SK-N-DZ (cell line): ENCODE measurements around the gene ACTL6B. TPM values are rescaled to one million over a fixed set of nuclear protein-coding genes. Genes with fewer than 3 reads are reported as not detected.
"Not testable (repeated sequence)": the region's sequence is repeated elsewhere in the genome, so short reads cannot be mapped to it uniquely, and the experiment has no call there.

ENCODE experiments used
- DNase-seq: peaks from one replicate; pipeline ENCODE4 v3.0.0-alpha.2; 2015; ENCODE audit warnings: low spot score
- polyA plus RNA-seq, 2 experiments: library from polyadenylated mRNA; depleted of rRNA; stranded (reverse); fragments of >200 nt; gene quantifications; 2 replicates each; pipeline ENCODE4 v1.2.3, GENCODE V29; 2014

ACTL6B gene
- 90.5 and 90.6 TPM in 2 replicates for polyA plus RNA-seq (2014; cell fraction: cytosol; rRNA removed)
- polyA plus RNA-seq (2014; cell fraction: nucleus; rRNA removed): 60.4 and 76.0 TPM in 2 replicates

DNA sequence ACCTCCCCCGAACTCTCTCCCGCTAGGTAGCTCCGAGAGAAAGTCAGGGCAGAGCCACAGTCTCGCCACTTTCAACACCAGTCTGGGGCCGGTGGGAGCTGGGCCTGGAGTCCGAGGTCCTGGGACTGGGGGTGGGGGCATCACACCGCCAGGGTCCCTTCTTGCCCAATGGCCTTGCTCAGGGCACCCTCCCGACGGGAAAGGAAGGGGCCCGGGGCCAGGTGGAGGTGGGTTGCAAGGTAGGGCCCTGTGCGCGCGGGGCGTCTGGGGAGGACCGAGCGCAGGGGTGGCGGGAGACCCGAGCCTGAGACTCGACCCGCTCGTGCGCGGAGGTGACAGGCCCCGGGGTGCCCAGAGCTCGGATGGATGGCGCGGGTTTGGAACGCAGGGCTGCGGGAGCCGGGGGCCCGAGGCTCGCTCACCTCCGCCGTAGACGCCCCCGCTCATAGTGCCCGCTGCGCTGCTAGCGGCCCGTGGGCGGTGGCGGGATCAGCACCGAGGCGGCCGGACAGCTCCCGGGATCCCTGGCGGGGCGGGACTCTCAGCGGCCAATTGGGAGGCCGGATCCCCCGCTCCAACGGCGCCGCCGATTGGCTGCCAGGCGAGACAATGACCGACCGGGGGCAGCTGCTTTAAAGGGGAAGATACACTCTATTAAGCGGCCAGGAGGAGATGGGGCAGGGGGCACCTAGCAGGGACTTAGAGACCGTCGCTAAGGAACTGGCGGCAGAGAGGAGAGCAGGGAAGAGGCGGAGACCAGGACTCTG lies at the start of gene ACTL6B:
Gene ACTL6B (minus strand): TSS at position 541 of the 767 bp plus-strand sequence. CDS start 94 bp downstream, at position 447.
- peak; percentile 83 for DNase-seq

DNA sequence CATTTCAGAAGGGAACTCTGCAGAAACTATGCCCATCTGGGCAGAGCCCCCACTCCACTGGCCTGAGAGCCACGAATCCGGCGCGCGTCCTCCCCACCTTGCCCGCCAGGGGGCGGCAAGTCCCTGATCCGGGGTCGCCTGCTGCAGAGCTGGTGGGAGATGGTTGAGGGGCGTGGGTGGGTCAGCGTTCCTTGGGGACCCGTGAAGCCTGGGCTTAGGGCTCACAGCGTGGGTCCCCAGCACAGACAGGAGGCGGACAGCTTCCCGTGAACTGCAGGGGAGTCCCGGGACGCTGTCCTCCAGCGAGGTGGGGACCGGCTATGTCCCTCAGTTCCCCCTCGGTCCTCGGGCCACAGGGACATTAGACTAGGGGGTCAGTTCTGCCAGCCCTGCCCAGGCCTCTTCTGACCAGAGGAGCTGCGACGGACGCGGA lies 49.1 kb upstream of the ACTL6B start:
- DNase-seq: peak; percentile 84

DNA sequence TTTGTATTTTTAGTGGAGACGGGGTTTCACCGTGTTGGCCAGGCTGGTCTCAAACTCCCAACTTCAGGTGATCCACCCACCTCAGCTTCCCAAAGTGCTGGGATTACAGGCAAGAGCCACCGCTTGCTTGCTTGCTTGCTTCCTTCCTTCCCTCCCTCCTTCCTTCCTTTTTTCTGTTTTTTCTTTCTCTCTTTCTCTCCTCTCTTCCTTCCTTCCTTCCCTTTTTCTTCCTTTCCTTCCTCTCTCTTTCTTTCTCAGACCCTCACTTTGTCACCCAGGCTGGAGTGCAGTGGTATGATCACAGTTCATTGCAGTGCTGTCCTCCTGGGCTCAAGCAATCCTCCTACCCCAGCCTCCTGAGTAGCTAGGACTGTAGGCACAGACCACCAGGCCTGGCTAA lies 44.8 kb upstream of the ACTL6B start:
- DNase-seq: not testable (repeated sequence)

DNA sequence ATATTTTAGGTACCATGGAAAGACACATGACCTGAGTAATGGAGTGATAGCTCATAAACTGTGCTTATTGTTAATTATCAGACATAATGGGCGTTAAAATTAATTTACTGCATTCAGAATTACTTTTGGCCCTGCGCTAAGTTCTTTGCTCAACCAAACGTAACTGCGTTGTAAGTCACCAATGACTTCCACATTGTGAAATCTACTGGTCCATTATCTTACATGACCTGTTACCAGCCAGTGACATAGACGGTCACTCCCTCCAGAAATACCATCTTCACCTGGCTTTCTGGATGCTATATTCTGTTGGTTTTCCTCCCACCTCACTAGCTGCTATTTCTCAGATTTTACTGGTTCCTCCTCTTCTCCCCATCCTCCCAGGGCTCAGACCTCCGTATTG lies 42.8 kb upstream of the ACTL6B start:
- no peak for DNase-seq

DNA sequence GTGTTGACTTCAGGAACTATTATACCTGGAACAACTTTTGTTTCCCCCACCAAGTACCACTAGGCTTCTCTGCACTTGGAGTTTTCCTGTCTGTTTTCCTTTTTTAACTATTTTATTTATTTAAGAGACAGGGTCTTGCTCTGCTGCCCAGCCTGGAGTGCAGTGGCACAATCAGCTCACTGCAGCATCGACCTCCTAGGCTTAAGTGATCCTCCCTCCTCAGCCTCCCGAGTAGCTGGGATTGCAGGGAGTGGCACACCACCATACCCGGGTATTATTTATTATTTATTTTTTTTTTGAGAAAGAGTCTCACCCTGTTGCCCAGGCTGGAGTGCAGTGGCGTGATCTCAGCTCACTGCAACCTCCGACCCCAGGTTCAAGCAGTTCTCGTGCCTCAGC lies 39.9 kb upstream of the ACTL6B start:
- DNase-seq: no peak

DNA sequence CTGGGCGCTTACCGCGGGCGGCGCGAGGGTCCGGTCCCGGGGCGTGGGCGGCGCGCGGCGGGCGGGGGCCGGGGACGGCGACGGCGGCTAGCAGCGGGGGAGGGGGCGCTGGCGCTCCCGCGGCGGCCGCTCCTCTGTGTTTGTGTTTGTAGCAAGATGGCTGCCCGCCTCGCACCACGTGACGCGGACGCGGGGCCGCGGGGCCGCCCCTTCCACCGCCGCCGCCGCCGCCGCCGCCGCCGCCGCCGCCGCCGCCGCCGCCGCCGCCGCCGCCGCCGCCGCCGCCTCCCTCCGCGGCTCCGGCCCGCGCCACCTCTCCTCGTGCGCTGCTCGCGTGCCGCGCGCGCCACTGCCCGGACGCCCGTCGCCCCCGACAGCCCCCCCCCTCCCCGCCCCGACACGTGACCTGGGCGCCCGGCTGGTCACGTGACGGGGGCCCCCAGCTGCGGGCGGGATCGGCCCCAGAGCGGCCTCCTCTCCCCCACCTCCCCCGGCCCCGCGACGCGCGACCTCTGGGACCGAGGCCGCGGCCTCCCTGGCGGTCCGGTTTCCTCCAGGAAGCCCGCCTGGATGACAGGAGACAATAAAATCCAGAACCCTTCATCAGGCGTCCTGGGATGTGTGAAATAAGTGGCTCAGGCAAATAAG lies 38.0 kb upstream of the ACTL6B start, which contains the start of gene GIGYF1:
Gene GIGYF1 (minus strand): TSS at position 153 of the 648 bp plus-strand sequence. CDS start 6,012 bp downstream, outside the sequence.
- DNase-seq: peak; percentile 64

DNA sequence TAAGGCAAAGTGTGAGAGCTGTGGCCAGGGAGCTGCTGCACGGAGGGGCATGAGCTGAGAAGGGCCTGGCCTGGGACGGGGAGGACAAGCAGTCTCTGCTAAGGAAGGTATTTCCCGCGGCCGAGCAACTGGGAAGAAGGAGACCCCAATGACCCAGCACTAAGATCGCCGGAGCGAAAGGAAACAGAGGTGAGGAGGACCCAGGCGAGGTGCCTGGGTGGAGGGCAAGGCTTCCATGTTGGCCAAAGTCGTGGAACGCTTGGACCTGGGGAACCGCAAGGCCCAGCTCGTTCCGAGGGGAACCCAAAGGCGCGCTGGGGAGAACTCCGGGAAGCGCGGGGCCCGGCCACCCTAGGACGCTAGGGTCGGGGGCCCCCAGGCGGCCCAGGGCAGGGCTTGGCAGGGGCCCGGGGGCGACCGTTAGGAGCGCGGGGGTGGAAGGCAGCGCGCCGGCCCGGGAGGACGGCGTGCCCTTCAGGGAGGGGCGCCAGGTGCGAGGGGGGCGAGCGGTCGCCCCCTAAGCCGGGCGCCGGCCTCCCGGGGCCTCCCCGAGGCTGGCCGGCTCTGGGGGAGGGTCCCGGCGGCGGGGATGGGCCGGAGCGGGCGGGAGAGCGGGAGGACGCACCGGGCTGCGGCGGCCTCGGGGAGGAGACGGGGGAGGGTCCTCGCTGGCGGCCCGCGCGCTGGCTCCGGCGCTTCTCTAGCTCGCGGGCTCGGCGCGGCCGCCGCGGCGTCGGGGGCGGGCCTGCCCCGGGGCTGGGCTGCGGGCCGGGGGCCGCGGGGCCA lies 37.3 kb upstream of the ACTL6B start:
- DNase-seq: no peak

DNA sequence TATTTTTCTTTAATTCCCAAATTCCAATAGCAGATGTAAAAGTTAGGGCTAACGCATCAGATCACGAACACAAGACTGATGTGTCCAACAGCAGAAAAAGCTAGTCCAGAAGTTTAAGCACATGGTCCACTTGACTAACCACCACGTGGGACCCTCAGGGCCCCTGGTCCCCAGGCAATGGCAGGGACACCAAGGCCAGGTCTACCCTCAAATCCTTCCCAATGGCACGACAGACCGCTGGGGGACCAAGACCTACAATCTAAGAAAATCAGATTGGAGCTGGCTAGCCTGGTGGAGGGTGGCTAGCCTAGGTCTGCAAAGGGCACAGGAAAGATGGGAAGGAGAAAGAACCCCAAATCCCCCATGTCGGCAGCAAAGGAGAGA lies 36.3 kb upstream of the ACTL6B start:
- DNase-seq: no peak

DNA sequence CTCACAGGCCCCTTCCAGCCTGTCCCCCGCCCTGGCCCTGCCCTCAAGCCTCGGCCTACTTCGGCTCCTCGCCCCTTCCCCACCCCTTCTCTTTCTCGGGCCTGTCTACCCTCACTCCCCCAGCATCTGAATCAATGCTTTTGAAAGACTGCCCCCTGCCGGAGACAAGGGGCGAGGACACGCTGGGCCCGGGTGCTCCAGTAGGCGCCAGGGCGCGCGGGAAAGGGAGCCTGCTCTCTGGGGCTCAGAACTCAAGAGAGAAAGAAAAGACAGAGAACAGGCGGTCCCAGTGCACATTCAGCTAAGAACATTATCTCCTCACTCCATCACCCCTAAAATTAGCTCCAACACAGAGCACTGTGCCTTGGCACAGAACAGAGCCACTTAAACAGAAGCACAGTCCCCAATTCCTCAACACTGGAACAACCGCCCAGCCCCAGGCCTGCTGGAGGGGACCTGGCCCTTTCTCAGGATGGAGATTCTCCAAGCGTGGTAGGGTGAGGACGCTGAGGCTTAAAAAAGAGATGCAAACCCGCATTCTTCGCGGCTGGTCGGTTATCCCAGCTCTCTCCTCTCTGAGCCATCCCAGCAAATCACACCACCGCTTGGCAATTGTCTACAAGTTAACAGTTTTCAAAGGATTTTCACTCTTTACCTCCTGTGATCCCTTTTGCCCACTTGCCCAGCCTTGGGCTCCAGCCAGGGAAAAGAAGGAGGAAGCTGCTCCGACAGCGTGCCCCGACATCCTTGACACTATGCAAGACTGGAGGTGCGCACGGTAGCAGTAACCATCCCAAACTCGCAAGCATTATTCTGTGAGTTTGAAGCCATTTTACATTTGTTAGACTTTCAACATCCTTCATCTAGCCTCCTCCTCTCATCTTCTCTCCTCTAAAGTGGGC lies 35.7 kb upstream of the ACTL6B start:
- peak; percentile 83 for DNase-seq

DNA sequence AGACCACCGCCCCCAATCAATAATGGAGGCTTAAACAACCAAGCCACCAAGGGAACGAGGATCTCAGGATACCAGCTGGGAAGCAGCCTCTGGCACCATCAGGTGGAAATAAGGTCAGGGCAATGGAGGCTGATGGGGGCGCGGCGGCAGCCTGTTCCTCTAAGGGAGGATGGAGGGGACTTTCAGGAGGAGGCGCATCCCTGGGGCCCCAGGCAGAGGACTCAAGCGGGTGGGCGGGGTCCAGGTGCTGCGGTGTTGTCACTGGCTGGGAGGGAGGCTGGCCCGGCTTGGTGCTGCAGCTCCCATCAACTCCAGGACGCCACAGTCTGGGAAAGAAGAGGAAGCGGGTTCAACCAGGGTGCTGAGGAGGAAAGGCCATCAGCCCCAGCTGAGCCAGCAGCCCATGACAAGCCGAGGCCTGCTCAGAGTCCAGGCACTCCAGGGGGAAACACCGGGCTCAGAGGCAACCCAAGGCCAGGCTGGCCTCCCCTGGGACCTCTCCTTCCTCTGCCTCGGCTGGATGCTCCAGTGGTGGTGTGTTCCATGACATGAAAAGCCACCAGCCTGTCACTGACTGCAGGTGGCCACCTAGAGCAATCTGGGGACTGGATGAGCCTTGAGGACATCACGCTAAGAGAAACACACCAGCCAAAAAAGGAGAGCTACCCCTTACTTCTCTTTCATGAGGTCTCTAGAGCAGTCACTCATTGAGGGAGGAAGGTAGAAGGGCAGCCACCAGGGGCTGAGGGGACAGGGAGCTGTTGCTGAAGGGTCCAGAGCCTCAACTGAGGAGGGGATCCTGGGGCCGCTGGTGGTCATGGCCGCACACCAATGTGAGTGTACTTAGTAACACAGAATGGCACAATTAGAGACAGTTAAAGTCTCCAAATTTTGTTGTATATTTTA lies 33.2 kb upstream of the ACTL6B start:
- DNase-seq: no peak

DNA sequence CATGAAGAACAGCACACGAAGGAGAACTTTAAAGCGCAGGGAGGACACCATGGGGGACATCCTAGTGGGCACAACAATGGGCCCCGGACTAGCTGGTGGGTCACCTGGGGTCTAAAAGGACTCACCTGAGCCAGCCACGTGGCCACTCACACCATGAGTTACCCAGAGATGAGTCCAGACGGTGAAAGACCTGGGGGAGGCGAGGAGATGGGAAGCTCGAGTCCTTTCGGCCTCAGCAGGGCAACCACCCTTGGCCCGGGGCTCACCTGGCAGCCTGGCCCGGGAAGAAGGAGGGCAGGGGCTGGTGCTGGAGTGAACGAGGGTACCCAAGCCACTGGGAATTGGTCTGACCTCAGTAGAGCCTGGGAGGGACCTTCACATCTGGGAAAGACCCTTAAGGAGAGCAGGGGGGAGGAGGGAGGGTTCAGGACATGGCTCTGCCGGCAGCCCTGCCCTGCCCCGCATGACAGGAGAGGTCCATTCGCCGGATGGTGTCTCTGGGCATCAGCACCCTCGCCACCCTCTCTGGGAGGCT lies 32.1 kb upstream of the ACTL6B start:
- no peak for DNase-seq

DNA sequence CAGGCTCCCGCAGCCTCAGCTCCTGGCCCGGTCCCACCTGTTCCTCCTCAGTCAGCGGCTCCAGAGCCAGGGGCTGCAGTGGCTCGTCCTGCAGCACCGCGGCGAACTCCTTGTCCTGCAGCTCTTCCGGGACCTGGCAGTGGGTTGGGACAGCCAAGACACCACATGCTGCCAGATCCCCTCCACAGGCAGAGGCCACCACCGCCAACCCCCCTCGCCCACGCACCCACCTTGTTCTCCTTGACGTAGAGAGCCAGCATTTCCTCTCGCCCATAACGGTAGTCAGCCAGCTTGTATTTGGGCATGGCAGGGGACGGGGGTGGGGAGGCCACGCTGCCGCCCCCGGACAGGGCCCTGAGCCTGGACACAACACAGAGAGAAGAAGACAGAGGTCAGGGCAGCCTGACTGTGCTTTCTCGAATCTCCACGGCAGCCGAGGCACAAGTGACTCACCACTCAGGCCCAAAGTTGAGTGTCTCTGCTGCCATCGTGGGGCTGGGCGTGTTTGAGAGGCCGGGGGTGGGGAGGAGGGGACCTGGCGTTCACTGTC lies 31.6 kb upstream of the ACTL6B start:
- DNase-seq: no peak

DNA sequence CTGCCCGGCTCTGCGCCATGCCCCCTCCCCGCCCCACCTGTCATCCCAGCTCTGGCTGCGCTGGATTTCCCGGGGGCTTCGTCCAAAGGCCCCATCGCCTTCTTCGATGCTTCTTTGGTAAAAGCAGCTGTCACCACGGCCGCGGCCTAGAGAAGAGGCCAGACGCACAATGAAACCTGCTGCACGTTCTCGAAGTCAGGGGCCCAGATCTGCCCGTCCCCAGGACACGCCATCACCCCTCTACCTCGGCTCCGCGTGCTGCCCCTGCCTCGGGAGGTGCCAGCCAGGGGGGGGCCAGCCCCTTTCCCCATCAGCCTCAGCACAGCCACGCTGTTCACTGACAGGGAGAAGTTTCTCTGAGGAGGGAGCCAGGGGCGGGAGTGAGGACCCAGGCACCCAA lies 31.0 kb upstream of the ACTL6B start:
- no peak for DNase-seq

DNA sequence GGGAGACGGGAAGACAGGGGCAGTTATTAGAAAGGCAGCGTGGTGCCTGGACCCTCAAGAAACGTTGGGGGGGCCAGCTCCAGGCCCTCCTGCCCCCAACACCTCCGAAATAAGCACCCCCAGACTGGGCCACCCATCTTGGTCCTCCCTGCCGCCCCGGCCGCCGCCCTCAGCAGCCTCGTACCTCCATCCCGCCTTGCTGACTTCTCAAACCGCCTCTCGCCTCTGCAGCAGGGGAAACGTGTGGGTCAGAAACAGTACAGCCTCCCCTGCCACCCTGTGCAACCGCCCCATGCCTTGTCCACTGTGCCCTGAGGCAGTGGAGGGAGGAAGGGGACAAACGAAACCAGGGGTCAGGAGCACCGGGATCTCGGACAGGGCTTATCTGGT lies 30.6 kb upstream of the ACTL6B start:
- no peak for DNase-seq

DNA sequence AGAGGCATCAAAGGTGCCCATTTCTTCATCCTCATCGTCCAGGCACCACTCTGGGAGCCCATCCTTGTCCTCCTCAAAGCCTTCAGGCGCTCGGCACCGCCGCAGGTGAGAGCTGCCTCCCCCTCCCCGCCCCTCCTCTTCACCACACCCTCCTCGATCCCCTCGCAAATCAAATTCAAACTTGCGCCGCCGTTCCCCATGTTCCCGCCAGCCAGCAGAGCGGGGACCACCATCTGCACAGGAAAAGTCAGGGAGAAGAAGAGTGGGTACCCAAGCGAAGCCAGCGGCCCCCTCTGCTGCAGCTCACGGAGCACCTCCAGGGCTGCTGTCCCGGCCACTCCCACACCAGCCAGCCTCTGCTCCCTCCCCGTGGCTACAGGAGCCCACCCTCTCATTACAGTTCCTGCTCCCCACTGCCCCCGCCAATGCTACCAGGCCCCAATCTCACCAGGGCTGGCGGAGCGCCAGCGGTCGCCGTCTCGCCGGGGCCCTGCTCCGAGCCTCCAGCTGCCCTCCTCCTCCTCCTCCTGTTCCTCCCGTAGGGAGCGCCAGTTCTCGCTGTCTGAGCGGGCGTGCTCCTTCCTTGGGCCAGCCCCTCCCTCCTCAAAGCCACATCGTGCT lies 30.1 kb upstream of the ACTL6B start:
- DNase-seq: no peak

DNA sequence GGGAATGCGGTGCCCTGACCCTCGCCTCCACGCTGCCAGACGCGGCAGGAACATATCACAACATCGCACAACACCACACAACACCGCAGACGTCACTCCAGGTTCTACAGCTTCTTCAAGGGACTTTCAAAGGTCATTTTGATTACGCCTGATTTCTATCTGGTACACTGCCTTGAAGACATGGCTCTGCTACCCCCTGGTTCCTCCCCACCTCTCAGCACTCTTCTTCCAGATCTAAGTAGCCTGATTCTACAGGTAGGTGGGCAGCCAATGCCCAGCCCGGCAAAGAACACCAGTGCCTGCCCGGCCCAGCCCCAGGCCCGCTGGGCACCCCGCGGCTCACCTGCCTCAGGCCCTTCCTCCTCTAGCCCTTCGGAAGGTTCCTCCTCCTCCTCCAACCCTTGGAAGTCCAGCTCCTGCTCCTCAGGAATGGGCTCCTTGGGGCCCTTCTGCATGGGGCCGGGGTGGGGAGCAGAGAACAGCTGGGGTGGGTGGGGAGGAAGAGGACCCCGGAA lies 29.4 kb upstream of the ACTL6B start:
- DNase-seq: no peak

DNA sequence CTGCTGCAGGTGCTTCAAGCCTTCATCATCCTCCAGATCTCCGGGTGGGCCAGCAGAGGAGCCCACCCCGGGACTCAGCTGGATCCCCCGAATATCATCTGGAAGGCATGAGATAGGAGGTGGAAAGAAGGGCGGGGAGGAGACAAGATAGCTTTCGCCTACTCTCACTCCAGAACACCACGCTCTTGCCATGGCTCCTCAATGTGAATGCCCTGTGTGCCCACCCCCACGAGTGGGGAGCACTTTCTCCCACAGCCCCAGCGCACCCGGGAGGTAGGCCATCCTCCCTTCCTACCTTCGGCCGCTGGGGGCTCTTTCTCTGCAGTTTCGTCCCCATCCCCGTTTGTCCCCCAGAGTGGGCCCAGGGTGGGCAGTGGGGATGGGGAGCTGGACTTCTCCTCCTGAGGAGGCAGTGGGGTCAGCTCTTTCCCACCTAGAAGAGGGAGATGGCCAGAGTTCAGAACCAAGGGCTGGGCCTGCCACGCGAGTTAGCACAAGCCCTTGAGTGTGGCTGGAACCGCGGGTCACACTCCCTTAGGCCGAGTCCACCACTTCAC lies 28.9 kb upstream of the ACTL6B start:
- DNase-seq: no peak

DNA sequence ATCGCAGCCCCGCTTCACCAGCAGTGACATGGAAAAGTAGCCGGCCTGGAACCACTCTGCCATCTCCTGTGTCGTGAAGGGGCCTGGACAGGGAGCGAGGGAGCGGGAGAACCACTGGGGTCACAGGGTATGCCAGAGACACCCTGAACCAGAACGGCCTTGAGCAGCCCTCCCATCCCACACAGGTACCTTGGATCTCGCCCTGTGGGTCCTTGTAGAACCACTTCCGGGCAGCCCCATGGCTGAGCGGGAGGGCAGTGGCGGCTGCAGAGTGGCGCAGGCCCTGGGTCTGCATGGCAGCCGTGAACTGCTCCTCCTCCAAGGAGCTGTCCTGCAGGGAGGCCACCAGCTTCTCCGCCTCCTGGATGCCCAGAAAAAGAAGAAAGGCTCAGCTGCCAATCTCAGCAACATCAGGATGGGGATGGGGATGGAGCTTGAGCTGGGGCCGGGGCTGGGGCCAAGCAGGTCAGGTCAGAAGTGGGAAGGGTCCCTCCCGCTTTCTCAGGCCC lies 28.3 kb upstream of the ACTL6B start:
- no peak for DNase-seq
